ENCODE data around the gene KIAA1328. TPM values are rescaled to one million over a fixed set of nuclear protein-coding genes. Genes with fewer than 3 reads are reported as not detected.

KIAA1328 gene
- total RNA-seq, 2 donors from 2014 or later, result 6.1 to 14.3 TPM

DNA sequence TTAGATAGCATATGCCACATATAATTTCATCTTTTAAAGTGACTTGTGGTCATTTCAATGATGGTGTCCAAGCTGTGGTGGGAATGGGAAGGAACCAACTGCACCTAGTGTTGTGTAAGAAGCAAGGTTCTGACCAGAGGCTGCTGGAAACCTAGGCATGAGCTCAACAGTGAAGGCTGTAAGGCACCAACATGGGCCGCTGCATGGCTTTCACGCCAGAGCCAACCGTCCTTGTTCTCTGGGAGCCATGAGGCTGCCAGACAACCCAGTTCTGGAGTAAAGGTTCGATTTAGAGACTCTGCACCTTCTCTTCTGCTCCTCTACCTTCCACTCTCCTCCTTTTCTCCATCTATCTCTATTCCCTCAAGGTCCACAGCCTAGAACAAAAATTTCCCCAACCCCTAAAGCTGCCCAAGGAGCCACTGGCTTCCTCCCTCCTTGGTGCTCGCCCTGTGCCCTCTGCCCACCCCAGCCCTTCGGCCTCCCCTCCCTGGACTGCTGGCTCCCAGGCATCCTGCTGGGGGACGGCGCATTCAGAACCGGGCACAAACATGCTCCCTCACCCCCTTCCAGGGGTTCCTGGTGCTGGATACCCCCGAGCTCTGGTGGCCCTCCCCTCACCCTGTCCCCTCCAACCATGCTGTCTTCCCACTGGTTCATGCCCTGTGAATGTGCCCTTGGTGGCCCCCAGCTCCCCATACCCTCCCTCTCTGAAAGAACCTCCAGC lies 431.6 kb downstream of the KIAA1328 start:
- no peaks in the 10 kb centered on the region for H3K36me3 Mint-ChIP-seq
- DNase-seq (ENCODE audit: low spot score) (no peak), ATAC-seq (no peak)
- H3K4me1 Mint-ChIP-seq (ENCODE audit: low read depth in 2 of 2), result no peaks in the 10 kb centered on the region
- peaks cover 6 to 15% of the 10 kb centered on the region in 2 donors for H3K27me3 Mint-ChIP-seq
- no peak overlapping the region for H3K4me3 Mint-ChIP-seq
- H3K27ac Mint-ChIP-seq, result no peak overlapping the region
- H3K9me3 Mint-ChIP-seq, result no peaks in the 10 kb centered on the region

DNA sequence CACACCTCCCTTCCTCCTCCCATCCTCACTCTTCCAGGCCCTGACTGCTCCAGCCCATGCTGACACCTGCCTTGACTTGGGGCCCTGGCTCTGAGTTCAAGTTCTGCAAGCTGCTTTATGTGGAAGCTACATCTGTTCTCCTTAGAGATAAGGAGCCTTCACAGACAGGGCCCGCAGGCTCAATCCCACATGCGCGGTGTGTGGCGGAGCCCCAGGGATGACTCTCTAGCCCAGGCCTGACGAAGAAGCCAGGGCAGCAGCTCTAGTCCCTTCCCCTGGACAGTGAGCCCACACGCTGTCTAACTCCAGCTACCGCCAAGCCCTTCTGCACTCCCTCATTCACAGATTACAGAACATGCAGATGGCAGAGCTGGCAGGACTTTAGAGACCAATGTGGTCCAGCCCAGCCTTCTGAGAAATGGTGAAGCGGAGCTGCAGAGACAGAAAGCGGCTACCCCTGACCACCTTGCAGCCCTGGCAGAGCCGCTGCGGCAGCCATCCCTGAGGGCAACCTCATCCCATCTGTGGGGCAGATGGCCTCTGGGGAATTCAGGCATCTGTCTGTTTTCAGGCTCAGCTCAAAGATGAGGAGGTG lies 432.4 kb downstream of the KIAA1328 start:
- no peak overlapping the region for H3K27ac Mint-ChIP-seq
- H3K4me1 Mint-ChIP-seq (ENCODE audit: low read depth in 2 of 2), result no peaks in the 10 kb centered on the region
- H3K27me3 Mint-ChIP-seq, result peaks cover 2 to 8% of the 10 kb centered on the region in 2 donors
- DNase-seq (ENCODE audit: low spot score) (no peak), ATAC-seq (no peak)
- H3K4me3 Mint-ChIP-seq, result no peak overlapping the region
- no peaks in the 10 kb centered on the region for H3K36me3 Mint-ChIP-seq
- no peaks in the 10 kb centered on the region for H3K9me3 Mint-ChIP-seq

DNA sequence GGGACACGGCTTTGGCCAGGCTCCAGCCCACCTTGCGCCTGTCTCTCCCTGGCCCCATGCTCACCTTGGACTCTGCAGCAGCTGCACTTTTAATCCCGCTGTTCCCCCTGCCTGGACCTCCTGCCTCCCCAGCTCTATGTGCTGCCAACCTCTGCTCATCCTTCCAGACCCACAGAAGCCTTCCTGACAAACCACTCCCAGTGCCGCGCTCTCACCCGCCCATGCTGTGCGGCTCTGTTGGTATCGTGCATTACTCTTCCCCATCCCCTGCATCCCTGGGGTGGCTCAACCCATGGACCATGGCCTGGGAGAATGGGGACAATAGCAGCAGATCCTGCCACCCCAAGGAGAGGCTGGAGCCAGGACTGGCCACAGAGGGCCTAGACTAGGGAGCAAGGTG lies 433.1 kb downstream of the KIAA1328 start:
- Mint-ChIP-seq H3K4me1 (ENCODE audit: low read depth in 2 of 2) (no peaks in the 10 kb centered on the region), H3K27me3 (peaks cover 0 to 8% of the 10 kb centered on the region in 2 donors), H3K27ac (no peak overlapping the region), H3K36me3 (no peaks in the 10 kb centered on the region), H3K9me3 (no peaks in the 10 kb centered on the region), H3K4me3 (no peak overlapping the region)
- ATAC-seq (no peak), DNase-seq (ENCODE audit: low spot score) (no peak)

DNA sequence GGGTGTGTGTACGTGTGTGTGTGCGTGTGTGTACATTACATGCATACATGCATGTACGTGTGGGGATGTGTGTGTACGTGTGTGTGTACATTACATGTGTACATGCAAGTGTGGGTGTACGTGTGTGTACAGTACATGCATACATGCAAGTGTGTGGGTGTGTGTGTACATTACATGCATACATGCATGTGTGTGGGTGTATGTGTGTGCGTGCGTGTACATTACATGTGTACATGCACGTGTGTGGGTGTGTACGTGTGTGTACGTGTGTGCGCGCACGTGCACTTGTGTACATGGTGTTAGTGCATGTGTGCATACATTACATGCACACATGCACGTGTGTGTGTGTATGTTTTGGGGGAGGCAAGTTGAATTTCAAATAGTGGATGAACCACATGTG lies 436.0 kb downstream of the KIAA1328 start:
- DNase-seq (ENCODE audit: low spot score) (no peak), ATAC-seq (no peak)
- H3K27ac Mint-ChIP-seq, result no peak overlapping the region
- H3K27me3 Mint-ChIP-seq, result no peaks in the 10 kb centered on the region
- no peaks in the 10 kb centered on the region for H3K36me3 Mint-ChIP-seq
- H3K4me3 Mint-ChIP-seq, result no peak overlapping the region
- H3K4me1 Mint-ChIP-seq (ENCODE audit: low read depth in 2 of 2), result no peaks in the 10 kb centered on the region
- H3K9me3 Mint-ChIP-seq, result no peaks in the 10 kb centered on the region

DNA sequence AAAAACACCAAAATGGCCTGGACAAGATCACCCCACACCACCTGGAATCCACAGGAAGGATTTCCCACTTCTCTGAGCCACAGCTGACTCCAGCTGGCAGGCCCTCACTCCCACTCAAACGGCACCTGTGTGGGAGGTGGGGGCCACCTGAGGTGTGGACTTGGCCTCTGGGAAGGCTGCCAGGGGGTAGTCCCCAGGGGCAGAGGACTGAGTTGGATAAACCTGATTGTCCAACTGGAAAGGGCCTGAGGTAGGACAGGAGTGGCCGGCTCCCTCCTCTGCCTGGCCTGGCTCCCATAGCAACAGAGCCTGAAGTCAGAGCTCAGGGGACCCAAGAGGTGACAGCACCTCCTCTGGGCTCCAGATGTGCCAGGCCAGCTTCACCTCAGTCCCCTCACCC lies 436.5 kb downstream of the KIAA1328 start:
- no peak for DNase-seq (ENCODE audit: low spot score)
- Mint-ChIP-seq H3K4me3 (no peak overlapping the region), H3K4me1 (ENCODE audit: low read depth in 2 of 2) (no peaks in the 10 kb centered on the region), H3K27me3 (no peaks in the 10 kb centered on the region), H3K27ac (no peak overlapping the region), H3K36me3 (no peaks in the 10 kb centered on the region), H3K9me3 (peaks cover 3% of the 10 kb centered on the region)
- no peak for ATAC-seq

DNA sequence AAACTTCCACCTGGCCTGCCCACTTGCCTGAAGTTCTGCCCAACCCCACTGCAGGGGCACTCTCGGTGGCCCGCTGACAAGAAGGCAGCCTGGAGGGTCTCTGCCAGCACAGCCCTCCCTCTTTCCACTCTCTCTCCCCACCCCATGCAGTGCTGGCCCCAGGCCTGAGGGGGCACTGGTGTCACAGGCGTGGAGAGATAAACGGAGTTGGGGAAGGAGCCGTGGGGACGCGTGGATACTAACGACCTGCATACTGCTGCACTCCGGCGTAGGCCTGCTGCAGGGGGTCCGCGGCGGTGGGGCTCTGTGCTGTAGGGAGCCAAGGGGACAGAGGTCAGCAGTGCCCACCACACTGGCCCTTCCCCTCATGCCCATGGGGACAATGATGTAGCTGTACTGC lies 437.4 kb downstream of the KIAA1328 start:
- no peak for ATAC-seq

DNA sequence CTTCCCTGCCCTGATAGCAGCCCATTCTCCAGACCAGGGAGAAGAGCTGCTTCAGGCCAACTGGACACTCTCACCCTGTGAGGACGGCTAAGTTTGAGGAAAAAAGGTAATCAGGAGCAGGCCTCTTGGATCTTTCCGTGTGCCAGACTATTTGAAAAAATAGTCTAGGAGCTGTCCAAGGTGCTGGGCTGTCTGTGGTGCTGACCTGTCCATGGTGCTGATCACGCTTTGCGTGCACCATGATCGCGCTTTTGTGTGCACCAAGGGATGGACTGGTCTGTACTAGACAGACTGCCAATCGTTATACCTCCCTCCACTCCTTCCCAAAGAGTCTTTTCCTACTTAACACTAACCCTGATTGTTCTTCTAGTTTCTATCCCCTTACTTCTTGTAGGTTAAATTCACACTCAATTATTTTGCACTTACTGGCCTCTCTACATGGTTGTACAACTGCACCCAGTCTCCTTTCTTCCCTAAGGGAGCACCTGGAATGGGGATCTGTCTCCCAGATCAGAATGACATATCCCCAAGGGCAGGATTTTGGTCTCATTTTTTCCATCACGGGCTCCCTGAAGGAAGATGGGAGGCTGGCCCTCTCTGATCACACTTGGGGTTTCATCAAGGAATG lies 441.2 kb downstream of the KIAA1328 start:
- Mint-ChIP-seq H3K36me3 (no peaks in the 10 kb centered on the region), H3K4me3 (no peak overlapping the region), H3K27ac (no peak overlapping the region), H3K4me1 (ENCODE audit: low read depth in 2 of 2) (no peaks in the 10 kb centered on the region), H3K27me3 (peaks cover 5 to 7% of the 10 kb centered on the region in 2 donors), H3K9me3 (peaks cover 4% of the 10 kb centered on the region)
- ATAC-seq (no peak), DNase-seq (ENCODE audit: low spot score) (no peak)

More for the DNA sequence above, 437.4 kb downstream of the KIAA1328 start:
- no peak overlapping the region for H3K27ac Mint-ChIP-seq
- H3K4me3 Mint-ChIP-seq, result no peak overlapping the region
- no peaks in the 10 kb centered on the region for H3K36me3 Mint-ChIP-seq
- peaks cover 4% of the 10 kb centered on the region for H3K9me3 Mint-ChIP-seq
- H3K4me1 Mint-ChIP-seq (ENCODE audit: low read depth in 2 of 2), result no peaks in the 10 kb centered on the region
- no peaks in the 10 kb centered on the region for H3K27me3 Mint-ChIP-seq
- DNase-seq (ENCODE audit: low spot score), result no peak

DNA sequence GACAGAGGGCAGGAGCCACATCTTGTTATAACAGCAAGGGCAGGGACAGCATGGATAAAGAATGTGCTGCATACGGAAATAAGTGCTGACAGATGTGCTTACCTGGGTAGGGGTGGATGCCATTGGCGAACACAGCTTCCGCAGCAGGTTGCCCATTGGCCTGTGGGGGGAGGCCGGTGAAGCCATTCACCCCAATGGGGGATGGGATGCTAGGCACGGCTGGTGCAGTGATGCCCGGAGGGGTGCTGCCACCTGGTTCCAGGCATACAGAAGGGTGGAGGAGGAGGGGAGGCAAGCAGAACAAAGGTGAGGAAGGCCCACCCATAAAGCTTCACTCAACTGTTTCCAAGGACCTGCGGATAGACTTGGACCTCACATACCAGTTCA lies 441.7 kb downstream of the KIAA1328 start:
- Mint-ChIP-seq H3K27me3 (peaks cover 8 to 12% of the 10 kb centered on the region in 2 donors), H3K4me1 (ENCODE audit: low read depth in 2 of 2) (peaks cover 0 to 2% of the 10 kb centered on the region in 2 donors), H3K27ac (no peak overlapping the region), H3K9me3 (peaks cover 4% of the 10 kb centered on the region), H3K36me3 (peaks cover 2% of the 10 kb centered on the region), H3K4me3 (no peak overlapping the region)
- DNase-seq (ENCODE audit: low spot score), result no peak
- no peak for ATAC-seq

DNA sequence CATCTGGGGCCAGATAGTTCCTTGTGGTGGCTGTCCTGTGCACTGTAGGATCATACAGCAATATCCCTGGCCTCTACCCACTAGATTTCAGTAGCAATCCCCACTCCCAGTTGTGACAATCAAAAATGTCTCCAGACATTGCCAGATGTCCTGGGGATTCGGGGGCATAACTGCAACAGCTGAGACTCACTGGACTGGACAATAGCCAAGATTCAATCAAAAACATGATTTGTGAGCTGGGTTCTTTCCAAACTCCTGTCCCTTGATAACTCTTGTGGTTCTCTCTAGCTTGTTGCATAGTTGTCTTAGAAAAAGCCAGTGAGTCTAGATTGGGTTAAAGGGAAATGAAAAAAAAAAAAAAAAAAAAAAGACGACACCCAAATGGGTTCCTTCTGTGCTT lies 443.3 kb downstream of the KIAA1328 start:
- Mint-ChIP-seq H3K4me3 (no peak overlapping the region), H3K4me1 (ENCODE audit: low read depth in 2 of 2) (peaks cover 0 to 3% of the 10 kb centered on the region in 2 donors), H3K27me3 (peaks cover 13 to 18% of the 10 kb centered on the region in 2 donors), H3K27ac (no peak overlapping the region), H3K9me3 (peaks cover 4% of the 10 kb centered on the region), H3K36me3 (peaks cover 5% of the 10 kb centered on the region)
- ATAC-seq (no peak), DNase-seq (ENCODE audit: low spot score) (no peak)

DNA sequence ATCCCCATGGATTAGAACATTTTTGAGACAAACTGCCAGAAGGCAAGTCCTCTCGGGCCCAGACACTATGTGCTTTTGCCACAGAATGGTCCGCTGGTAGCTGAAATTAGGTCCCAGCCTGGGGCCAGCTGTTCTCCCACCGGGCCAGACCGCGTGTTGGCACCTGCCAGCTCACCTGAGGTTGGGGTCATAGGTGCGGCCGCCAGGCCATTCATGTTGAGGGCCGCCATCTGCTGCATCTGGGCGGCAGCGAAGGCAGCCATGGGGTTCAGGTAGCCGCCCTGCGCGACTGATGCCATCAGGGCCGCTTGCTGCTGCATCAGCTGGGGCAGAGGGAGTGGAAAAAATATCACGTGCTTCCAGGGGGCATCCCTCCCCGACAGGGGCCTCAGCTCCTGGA lies 443.9 kb downstream of the KIAA1328 start:
- ATAC-seq (no peak), DNase-seq (ENCODE audit: low spot score) (no peak)
- Mint-ChIP-seq H3K9me3 (peaks cover 4% of the 10 kb centered on the region), H3K4me1 (ENCODE audit: low read depth in 2 of 2) (peaks cover 0 to 3% of the 10 kb centered on the region in 2 donors), H3K27ac (no peak overlapping the region), H3K36me3 (peaks cover 5% of the 10 kb centered on the region), H3K4me3 (no peak overlapping the region), H3K27me3 (peaks cover 15 to 21% of the 10 kb centered on the region in 2 donors)

DNA sequence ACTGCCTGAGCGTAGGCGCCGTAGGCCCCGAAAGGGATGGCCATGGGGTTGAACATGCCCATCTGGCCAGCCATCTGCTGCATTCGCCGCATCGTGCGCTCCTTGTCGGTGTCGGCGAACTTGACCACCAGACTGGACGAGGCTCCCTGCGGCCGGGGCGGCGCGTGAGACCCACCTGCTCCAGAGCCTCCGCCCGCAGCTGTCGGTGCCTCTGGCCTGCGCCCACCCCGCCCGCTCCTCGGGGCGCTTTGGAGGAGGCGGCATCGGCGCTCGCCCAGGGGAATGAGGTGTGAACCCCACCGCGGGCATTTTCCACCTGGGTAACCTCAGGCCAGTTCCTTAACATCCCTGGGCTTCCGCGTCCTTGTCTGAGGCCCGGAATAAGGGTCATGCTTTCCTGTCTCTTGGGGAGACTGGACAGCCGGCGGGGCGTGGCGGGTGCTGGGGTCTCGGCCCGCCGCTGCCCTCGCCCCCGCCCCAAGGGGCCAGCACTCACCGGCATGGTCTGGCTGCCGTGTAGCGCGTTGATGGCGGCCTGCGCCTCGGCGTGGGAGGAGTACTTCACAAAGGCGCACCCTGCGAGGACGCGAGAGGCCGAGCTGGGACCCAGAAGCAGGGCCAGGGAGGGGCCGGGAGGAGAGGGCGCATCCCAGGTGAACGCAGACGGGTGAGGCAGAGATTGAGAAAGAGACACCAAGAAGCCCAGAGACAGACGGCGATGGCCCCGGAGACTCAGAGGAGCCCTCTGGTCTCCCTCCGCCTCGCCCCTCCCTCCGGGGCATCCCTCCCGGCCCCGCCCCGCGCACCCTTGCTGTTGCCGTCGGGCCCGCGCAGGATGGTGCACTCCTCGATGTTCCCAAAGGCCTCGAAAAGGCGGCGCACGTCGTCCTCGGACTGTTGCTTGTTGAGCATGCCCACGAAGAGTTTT lies 445.6 kb downstream of the KIAA1328 start:
- peaks cover 19 to 28% of the 10 kb centered on the region in 2 donors for H3K27me3 Mint-ChIP-seq
- ATAC-seq (no peak), DNase-seq (ENCODE audit: low spot score) (no peak)
- no peak overlapping the region for H3K4me3 Mint-ChIP-seq
- no peak overlapping the region for H3K27ac Mint-ChIP-seq
- H3K4me1 Mint-ChIP-seq (ENCODE audit: low read depth in 2 of 2), result peaks cover 0 to 3% of the 10 kb centered on the region in 2 donors
- peaks cover 5% of the 10 kb centered on the region for H3K36me3 Mint-ChIP-seq
- H3K9me3 Mint-ChIP-seq, result peaks cover 4% of the 10 kb centered on the region

DNA sequence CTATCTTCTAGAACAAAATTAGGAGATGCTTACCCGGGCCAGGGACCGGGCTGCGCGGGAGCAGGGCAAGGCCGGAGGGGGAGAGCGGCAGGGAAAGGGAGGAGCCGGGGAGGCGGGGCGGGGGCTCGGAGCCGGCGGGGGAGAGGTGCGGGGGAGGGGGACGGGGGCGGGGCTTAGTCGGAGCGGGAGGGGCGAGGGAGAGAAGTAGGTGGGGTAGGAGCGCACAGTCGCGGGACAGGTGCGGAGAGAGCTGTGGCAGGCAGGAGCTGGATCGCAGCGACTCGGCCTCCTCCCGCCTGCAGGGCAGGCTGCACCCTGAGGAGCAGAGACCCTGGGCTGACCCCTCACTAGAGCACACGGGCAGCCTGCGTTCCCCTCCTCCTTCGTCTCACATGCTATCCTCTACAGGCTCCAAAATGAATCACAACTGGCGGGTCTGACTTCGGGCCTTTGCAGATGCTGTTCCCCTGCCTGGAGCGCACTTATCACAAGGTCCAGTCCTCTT lies 446.4 kb downstream of the KIAA1328 start:
- Mint-ChIP-seq H3K9me3 (peaks cover 2% of the 10 kb centered on the region), H3K27me3 (peaks cover 19 to 28% of the 10 kb centered on the region in 2 donors), H3K27ac (no peak overlapping the region), H3K36me3 (peaks cover 5% of the 10 kb centered on the region), H3K4me3 (no peak overlapping the region), H3K4me1 (ENCODE audit: low read depth in 2 of 2) (peaks cover 0 to 3% of the 10 kb centered on the region in 2 donors)
- ATAC-seq (no peak), DNase-seq (ENCODE audit: low spot score) (no peak)

DNA sequence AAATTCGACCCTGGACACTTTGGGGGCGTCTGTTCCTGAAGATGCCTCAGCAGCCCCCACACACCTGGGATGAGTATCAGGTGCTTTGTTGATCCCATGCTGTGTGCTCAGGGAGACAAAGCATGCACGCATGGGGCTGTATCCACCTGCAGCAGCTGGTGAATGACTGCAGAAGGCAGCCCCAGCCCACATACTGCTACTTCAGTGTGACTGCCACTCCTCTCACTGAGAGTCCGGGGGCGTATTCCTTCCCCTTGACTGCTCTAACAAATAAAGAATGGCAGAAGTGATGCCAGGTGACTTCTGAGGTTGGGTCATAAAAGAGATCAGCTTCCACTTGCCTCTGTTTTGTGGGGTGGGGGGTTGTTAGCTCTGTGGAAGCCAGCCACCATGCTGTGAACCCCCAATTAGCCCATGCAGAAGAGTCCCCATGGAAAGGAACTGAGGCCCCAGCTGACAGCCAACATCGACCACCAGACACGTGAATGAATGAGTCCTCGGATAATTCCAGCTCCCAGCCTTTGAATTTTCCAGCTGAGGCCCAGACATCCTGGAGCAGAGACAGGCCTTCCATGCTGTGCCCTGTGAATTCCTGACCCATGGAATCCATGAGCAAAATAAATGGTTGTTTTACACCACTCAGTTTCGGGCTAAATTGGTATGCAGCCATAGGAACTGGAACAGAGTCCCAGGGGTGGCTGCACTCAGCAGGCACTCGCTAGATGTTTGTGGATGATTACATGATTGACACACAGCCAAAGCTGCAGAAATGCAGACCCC lies 447.4 kb downstream of the KIAA1328 start:
- H3K4me1 Mint-ChIP-seq (ENCODE audit: low read depth in 2 of 2), result peaks cover 0 to 3% of the 10 kb centered on the region in 2 donors
- H3K27me3 Mint-ChIP-seq, result peaks cover 19 to 28% of the 10 kb centered on the region in 2 donors
- peaks cover 5% of the 10 kb centered on the region for H3K36me3 Mint-ChIP-seq
- no peaks in the 10 kb centered on the region for H3K9me3 Mint-ChIP-seq
- no peak for ATAC-seq
- H3K27ac Mint-ChIP-seq, result no peak overlapping the region
- no peak for DNase-seq (ENCODE audit: low spot score)
- no peak overlapping the region for H3K4me3 Mint-ChIP-seq

All from natural killer cell treated with Interleukin-12 subunit alpha and Interleukin-12 subunit beta and Interleukin-15 and Interleukin-18, amount 100 ng/mL, for 72 hours (primary cell).